Sciatic nerve (tissue), 2 donors: Measurements from ENCODE around the gene CSE1L. TPM values are rescaled to one million over a fixed set of nuclear protein-coding genes. Genes with fewer than 3 reads are reported as not detected.
A peak's percentile ranks its signal among the peaks of the same experiment; 100 is the strongest.
"Not testable (repeated sequence)": the region's sequence is repeated elsewhere in the genome, so short reads cannot be mapped to it uniquely, and the experiment has no call there.

Source experiments
- ATAC-seq: fragments of 200-7000 bp; cut with Tn5 transposase; one replicate; pipeline ENCODE4 v1.9.1; 2020; ENCODE audit warnings: mild to moderate bottlenecking, moderate library complexity
- DNase-seq: peaks from one replicate; pipeline ENCODE4 v3.0.0-alpha.2; 2020; ENCODE audit warnings: low spot score
- intact Hi-C: fragments of 100-400 bp; cut with DNase I; formaldehyde crosslinking; loops from one replicate; pipeline ENCODE4 v1.14.2; 2022
- total RNA-seq: library from RNA; stranded (reverse); fragmentation: NEBNext Ultra II Directional; extraction: Animal tissue kit (Norgen Biotek cat#: 25700); gene quantifications from one replicate; pipeline ENCODE4 v1.2.1, GENCODE V29; 2021
- donor health status: DM: no; HTN: no; CAD: no.
- donor health status: DM: no; HTN: no; CAD: no.

The CSE1L gene
- total RNA-seq, 1 donor from 2014 or later: 39.5 TPM

GRCh38 chr20:49112596-49113274 lies 66.6 kb downstream of the CSE1L start:
- DNase-seq: no peak
- no peak for ATAC-seq
- intact Hi-C loops: no loop called here

GRCh38 chr20:49115564-49115963 lies 69.5 kb downstream of the CSE1L start:
- ATAC-seq: no peak
- no peak for DNase-seq
- intact Hi-C loops: no loop called here

DNA sequence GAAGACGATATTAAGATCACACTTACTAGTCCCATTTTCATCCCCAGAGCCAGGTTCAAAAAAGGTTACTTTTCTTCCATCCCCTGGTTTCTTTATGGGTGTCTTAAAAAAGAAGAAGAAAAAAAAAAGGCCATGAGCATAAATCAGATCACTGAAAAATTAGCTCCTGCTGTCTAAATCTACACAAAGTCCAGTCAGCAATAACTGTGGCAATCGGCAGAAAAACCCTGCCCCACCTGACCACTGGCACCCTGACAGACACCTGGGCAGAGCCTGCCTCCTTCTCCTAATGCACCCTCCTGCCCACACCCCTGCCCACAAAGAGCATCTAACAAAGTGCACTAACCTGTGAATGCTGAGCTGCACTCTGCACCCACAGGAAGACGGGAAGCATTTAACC lies 72.2 kb downstream of the CSE1L start:
- no peak for ATAC-seq
- DNase-seq: no peak
- intact Hi-C loops: no loop called here

DNA sequence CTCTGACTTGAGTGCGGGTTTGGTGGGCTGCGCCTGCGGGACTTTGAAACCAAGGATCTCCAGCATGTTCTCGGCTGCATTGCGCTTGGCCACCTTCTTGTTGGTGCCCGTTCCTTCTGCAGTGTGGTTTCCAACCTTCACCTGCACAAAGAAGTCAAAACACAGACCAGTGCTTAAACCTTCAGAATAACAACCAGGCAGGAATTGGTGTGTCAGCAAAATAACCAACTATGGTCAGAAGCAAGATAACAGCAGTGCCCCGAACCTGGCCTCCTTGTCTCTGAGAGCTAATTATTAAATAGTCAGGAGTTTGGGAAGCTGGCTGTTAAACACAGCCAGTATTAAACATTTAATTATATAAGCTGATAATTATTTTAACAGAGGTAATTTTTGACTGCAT lies 73.9 kb downstream of the CSE1L start:
- DNase-seq: no peak
- intact Hi-C loops: no loop called here
- no peak for ATAC-seq

GRCh38 chr20:49122920-49123319 lies 76.8 kb downstream of the CSE1L start:
- intact Hi-C loops: no loop called here
- ATAC-seq: no peak

GRCh38 chr20:49123982-49124381 lies 77.9 kb downstream of the CSE1L start:
- DNase-seq (no peak), ATAC-seq (no peak)
- intact Hi-C loops: no loop called here

More at GRCh38 chr20:49122920-49123319, 76.8 kb downstream of the CSE1L start:
- no peak for DNase-seq

GRCh38 chr20:49132995-49133478 lies 86.9 kb downstream of the CSE1L start:
- ATAC-seq: peak; percentile 89
- intact Hi-C loops: loop anchor here (2.0 kb wide), 1 partner anchor 84 kb away; no protein-coding TSS in a partner anchor
- no peak for DNase-seq

DNA sequence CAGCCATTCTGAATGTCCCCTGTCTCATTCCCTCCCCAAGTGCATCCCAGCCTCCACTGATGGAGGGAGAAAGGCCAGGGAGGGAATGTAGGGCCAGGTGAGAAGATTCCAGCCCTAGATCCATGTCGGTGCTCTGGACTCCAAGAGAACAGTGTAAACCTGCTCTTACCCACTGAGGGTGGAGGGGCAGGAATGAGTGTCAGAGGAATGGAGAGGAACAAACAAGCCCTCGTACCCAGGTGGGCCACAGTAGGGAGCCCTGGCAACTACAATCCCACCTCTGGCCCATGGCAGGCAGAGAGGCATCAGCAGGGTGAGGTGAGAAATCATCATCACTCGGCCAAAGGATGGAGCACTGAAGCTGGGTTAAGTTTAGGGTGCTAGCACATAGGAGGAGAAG lies 87.5 kb downstream of the CSE1L start:
- ATAC-seq (peak; percentile 23), DNase-seq (no peak)
- intact Hi-C loops: loop anchor here (2.0 kb wide), 1 partner anchor 83 kb away; no protein-coding TSS in a partner anchor

DNA sequence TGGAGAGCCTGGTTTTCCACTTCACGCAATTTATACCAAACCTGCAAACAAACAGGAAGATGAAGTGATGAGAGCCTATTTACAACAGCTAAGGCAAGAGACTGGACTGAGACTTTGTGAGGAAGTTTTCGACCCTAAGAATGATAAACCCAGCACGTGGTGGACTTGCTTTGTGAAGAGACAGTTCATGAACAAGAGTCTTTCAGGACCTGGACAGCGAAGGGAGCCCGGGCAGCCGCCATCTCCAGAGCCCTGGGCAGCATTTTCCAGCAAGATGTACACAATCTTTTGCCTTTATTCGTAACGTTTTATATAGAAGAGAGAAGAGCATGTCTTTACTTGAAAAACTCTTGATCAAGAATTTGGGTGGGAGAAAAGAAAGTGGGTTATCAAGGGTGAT lies 88.7 kb downstream of the CSE1L start:
- intact Hi-C loops, DNase-seq, ATAC-seq: not testable (repeated sequence)

DNA sequence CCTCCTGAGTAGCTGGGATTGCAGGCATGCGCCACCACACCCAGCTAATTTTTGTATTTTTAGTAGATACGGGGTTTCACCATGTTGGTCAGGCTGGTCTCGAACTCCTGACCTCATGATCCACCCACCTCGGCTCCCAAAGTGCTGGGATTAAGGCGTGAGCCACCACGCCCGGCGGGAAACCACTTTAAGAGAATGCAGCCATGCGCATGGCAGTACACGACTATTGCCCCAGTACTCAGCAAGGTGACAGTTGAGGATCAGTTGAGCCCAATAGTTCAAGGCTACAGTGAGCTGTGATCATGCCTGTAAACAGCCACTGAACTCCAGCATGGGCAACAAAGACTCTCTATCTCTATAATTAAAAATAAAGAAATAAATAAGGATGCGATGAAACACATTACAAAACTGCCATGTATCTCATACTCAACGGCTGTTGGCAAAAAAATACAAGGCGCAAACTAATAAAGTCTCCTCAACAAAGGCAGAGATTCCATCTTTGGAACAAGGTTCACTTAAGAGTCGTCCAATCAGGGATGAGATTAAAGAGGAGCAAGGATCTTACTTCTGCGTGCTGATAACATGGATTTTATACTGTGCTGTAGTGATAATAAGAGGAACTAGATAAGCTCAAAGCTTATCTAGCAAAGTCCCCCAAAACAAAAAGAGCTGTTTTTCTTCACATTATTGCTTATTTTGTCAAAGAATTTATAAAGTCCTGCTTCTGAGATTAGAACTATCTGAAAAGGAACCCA lies 90.9 kb downstream of the CSE1L start:
- ATAC-seq (no peak), DNase-seq (no peak)
- intact Hi-C loops: no loop called here

GRCh38 chr20:49138431-49138830 lies 92.3 kb downstream of the CSE1L start:
- ATAC-seq (no peak), DNase-seq (no peak)
- intact Hi-C loops: no loop called here

DNA sequence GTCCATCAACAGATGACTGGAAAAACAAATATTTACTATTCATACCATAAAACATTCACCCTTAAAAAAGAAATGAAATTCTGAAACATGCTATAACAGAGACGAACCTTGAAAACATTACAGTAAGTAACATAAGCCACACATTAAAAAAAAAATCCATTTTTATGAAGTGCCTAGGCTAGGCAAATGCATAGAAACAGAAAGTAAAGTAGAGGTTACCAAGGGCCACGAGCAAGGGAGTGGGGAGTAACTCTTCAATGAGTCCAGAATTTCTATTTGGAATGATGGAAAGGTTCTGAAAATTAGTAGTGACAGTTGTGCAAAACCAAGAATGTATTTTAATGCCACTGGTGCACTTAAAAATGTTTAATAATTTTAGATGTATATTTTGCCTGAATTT lies 94.3 kb downstream of the CSE1L start:
- intact Hi-C loops: no loop called here
- no peak for DNase-seq
- no peak for ATAC-seq

DNA sequence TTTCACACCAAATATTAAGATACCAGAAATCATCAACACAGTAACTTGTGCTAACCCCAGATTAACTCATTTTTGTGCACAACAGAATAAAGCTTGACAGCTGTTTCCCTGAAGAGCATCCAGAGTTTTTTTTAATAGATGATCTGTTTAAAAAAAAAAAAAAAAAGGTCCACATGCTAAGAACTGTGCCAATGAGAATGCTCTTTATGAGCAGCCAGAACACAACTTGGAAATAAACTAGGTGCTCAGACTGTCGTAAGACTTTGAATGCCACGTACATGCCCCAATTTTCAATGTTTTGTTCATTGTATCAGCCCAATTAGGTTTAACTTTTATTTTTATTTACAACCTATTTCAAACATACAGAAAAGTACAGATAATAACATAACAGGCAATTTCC lies 94.7 kb downstream of the CSE1L start:
- ATAC-seq (no peak), DNase-seq (no peak)
- intact Hi-C loops: no loop called here

Other genes starting within 250 kb of the CSE1L start
- gene PREX1, start 218.3 kb upstream of the CSE1L start, total RNA-seq: 33.9 TPM
- 26.5 TPM for gene ARFGEF2, start 124.6 kb upstream of the CSE1L start, total RNA-seq
- 71.7 TPM for gene STAU1, start 142.0 kb downstream of the CSE1L start, total RNA-seq
- gene DDX27, start 173.1 kb downstream of the CSE1L start, total RNA-seq: 31.2 TPM
- gene ZNFX1, start 231.7 kb downstream of the CSE1L start, total RNA-seq: 40.7 TPM